Vagina (tissue), 2 donors: Measurements from ENCODE around the gene SMAGP.

ENCODE experiments used
- CTCF ChIP-seq, 3 experiments: fragments of 450-650 bp in 2 of 3; fragments of 200-600 bp in 1 of 3; sonication (generic) in 1 of 3; IDR thresholded peaks; one replicate each; pipeline ENCODE4 v1.5.1; 2017 to 2019; ENCODE audit warnings: antibody characterized with exemption in 3 of 3, mild to moderate bottlenecking in 2 of 3, moderate library complexity in 2 of 3
- POLR2AphosphoS5 ChIP-seq, 2 donors: sonication (generic); formaldehyde crosslinking; IDR thresholded peaks; one replicate each; pipeline ENCODE4 v1.9.0; 2017; ENCODE audit warnings: antibody characterized with exemption in 2 of 2, mild to moderate bottlenecking in 2 of 2, low read depth in 1 of 2; ENCODE audit not compliant: insufficient read depth in 1 of 2

GRCh38 chr12:51247523-51248206 is 22.6 kb downstream of the SMAGP start:
- no peak for TF ChIP-seq POLR2AphosphoS5 (IDR thresholded peaks at IDR 0.05; ENCODE audit: insufficient read depth in 1 of 2, low read depth in 1 of 2)
- no peak for TF ChIP-seq CTCF (IDR thresholded peaks at IDR 0.05)
